ENCODE measurements around the gene CYP2A6.

DNA sequence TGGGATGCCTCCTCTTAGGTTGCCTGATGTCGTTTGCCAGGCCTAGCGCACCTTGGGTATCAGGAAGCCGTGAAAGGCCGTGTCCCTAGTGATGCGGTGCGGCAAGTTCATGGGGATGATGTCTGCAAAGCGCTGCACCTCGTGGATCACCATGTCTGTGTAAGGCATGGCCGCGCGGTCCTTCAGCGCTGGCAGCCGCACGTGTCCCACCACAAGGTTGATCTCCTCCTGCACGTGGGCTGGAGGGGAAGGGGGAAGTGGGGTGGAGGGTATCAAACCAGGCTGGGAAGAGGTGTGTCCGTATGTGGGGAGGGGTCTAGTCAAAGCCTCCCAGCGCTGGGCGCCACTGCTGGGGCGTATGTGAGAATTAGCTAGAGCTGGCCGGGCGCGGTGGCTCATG lies 28.1 kb downstream of the CYP2A6 start:
- TF ChIP-seq POLR2A (IDR thresholded peaks at IDR 0.05) (no peak), CTCF (IDR thresholded peaks at IDR 0.05) (no peak)
